HL-60 (cell line): ENCODE data around the gene NOCT.

Experiments
- POLR2AphosphoS5 ChIP-seq: IDR thresholded peaks from 2 replicates; pipeline ENCODE4 v1.6.1; 2012; ENCODE audit warnings: low read depth
- TF ChIP-seq, protein P1 (sequence below): IDR thresholded peaks from one replicate; pipeline ENCODE4 v1.5.1; 2011; ENCODE audit warnings: low read length, control low read depth, inconsistent platforms; ENCODE audit not compliant: insufficient read depth

DNA sequence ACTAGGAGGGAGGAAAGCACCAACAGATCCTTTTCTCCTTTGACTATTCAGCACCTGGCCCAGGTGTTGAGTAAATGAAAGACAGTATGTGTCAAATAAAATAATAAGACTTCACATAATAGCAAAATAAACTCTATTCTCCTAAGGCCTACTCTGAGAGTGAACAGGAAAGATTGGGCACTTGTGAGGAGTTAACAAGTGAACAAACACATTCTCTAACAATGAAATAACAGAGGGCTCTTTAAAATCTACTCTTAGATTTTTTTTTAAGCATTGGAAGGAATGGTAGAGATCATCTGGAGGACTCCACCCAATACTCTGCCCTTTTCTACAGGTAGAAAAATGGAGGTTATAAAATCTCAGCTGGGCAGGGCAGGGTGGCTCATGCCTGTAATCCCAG lies 39.1 kb upstream of the NOCT start:
- TF ChIP-seq, protein P1, sequence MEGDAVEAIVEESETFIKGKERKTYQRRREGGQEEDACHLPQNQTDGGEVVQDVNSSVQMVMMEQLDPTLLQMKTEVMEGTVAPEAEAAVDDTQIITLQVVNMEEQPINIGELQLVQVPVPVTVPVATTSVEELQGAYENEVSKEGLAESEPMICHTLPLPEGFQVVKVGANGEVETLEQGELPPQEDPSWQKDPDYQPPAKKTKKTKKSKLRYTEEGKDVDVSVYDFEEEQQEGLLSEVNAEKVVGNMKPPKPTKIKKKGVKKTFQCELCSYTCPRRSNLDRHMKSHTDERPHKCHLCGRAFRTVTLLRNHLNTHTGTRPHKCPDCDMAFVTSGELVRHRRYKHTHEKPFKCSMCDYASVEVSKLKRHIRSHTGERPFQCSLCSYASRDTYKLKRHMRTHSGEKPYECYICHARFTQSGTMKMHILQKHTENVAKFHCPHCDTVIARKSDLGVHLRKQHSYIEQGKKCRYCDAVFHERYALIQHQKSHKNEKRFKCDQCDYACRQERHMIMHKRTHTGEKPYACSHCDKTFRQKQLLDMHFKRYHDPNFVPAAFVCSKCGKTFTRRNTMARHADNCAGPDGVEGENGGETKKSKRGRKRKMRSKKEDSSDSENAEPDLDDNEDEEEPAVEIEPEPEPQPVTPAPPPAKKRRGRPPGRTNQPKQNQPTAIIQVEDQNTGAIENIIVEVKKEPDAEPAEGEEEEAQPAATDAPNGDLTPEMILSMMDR = no peak
- no peak for TF ChIP-seq POLR2AphosphoS5
